ENCODE results near the gene SELENOI.

DNA sequence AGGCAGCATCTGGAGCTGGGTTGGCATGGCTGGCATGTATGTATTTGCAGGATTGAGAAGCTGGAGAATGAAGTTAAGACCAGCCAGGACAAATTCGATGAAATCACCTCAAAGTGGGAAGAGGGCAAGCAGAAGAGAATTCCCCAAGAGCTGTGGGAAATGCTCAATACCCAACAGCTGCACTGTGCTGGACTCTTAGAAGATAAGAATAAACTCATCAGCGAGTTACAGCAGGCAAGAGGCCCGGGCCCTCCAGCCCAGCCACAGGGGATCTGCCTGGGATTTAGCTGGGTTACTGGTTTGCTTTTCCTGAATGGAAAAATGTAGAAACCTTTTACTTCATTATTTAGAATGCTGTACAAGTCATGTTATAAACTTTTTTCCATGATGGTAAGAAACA lies 78.3 kb downstream of the SELENOI start:
- TF ChIP-seq, protein P1, sequence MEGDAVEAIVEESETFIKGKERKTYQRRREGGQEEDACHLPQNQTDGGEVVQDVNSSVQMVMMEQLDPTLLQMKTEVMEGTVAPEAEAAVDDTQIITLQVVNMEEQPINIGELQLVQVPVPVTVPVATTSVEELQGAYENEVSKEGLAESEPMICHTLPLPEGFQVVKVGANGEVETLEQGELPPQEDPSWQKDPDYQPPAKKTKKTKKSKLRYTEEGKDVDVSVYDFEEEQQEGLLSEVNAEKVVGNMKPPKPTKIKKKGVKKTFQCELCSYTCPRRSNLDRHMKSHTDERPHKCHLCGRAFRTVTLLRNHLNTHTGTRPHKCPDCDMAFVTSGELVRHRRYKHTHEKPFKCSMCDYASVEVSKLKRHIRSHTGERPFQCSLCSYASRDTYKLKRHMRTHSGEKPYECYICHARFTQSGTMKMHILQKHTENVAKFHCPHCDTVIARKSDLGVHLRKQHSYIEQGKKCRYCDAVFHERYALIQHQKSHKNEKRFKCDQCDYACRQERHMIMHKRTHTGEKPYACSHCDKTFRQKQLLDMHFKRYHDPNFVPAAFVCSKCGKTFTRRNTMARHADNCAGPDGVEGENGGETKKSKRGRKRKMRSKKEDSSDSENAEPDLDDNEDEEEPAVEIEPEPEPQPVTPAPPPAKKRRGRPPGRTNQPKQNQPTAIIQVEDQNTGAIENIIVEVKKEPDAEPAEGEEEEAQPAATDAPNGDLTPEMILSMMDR (IDR thresholded peaks at IDR 0.05): no peak
- no peak for TF ChIP-seq EZH2 (IDR thresholded peaks at IDR 0.05)
